HepG2 (cell line): ENCODE measurements around the gene IGF2. TPM values are rescaled to one million over a fixed set of nuclear protein-coding genes. Genes with fewer than 3 reads are reported as not detected.

Source experiments
- CSRNP1 ChIP-seq: sonication (generic); formaldehyde crosslinking; IDR thresholded peaks from 2 replicates; pipeline ENCODE4 v1.8.1; 2023; ENCODE audit warnings: mild to moderate bottlenecking, missing genetic modification reagents
- FOSL2 ChIP-seq: sonication (generic); formaldehyde crosslinking; IDR thresholded peaks from 2 replicates; pipeline ENCODE4 v1.4.0; 2020; ENCODE audit warnings: missing genetic modification reagents
- GMEB2 ChIP-seq: IDR thresholded peaks from 2 replicates; pipeline ENCODE4 v1.6.1; 2016; ENCODE audit warnings: missing biosample characterization, missing genetic modification reagents, low read depth
- GRHL1 ChIP-seq: sonication (generic); formaldehyde crosslinking; conservative IDR thresholded peaks from 2 replicates; pipeline ENCODE4 v1.8.0; 2022; ENCODE audit warnings: missing genetic modification reagents
- HMGXB4 ChIP-seq, 2 experiments: sonication (generic) in 1 of 2; formaldehyde crosslinking in 1 of 2; IDR thresholded peaks; 2 replicates each; pipeline versions ENCODE4 v1.4.0 to v1.6.1; 2018 to 2020; ENCODE audit warnings: missing genetic modification reagents in 2 of 2, borderline replicate concordance in 1 of 2, low read depth in 1 of 2, mild to moderate bottlenecking in 1 of 2, missing biosample characterization in 1 of 2
- MIXL1 ChIP-seq: IDR thresholded peaks from 2 replicates; pipeline ENCODE4 v1.6.1; 2016
- NFKB2 ChIP-seq: sonication (generic); formaldehyde crosslinking; IDR thresholded peaks from 2 replicates; pipeline ENCODE4 v1.4.0; 2020; ENCODE audit warnings: missing genetic modification reagents, borderline replicate concordance
- NFKBIZ ChIP-seq: IDR thresholded peaks from 2 replicates; pipeline ENCODE4 v1.6.1; 2018; ENCODE audit warnings: missing genetic modification reagents, missing compliant biosample characterization
- PCBP1 ChIP-seq: fragments of 200-400 bp; formaldehyde crosslinking; IDR thresholded peaks from 2 replicates; pipeline ENCODE4 v1.6.1; 2017; ENCODE audit warnings: mild to moderate bottlenecking, low read depth, low read length, borderline replicate concordance
- SNAPC5 ChIP-seq: sonication (generic); formaldehyde crosslinking; IDR thresholded peaks from 2 replicates; pipeline ENCODE4 v1.8.1; 2023; ENCODE audit warnings: mild to moderate bottlenecking, missing genetic modification reagents, borderline replicate concordance
- WIZ ChIP-seq: sonication (generic); formaldehyde crosslinking; IDR thresholded peaks from 2 replicates; pipeline ENCODE4 v1.5.1; 2020; ENCODE audit warnings: mild to moderate bottlenecking, missing genetic modification reagents
- ZFP90 ChIP-seq: sonication (generic); formaldehyde crosslinking; IDR thresholded peaks from 2 replicates; pipeline ENCODE4 v1.8.0; 2022; ENCODE audit warnings: missing genetic modification reagents, mild to moderate bottlenecking, inconsistent platforms, borderline replicate concordance
- ZNF101 ChIP-seq: sonication (generic); formaldehyde crosslinking; IDR thresholded peaks from 2 replicates; pipeline ENCODE4 v1.4.0; 2020; ENCODE audit warnings: mild to moderate bottlenecking, low read depth, missing genetic modification reagents, borderline replicate concordance
- ZNF33B ChIP-seq: sonication (generic); formaldehyde crosslinking; IDR thresholded peaks from 2 replicates; pipeline ENCODE4 v1.5.1; 2020; ENCODE audit warnings: mild to moderate bottlenecking, missing genetic modification reagents
- ZNF362 ChIP-seq: sonication (generic); formaldehyde crosslinking; IDR thresholded peaks from 2 replicates; pipeline ENCODE4 v1.4.0; 2020; ENCODE audit warnings: missing genetic modification reagents, mild to moderate bottlenecking, borderline replicate concordance
- ZNF616 ChIP-seq: sonication (generic); formaldehyde crosslinking; IDR thresholded peaks from 2 replicates; pipeline ENCODE4 v1.5.0; 2020; ENCODE audit warnings: low read depth, mild to moderate bottlenecking, missing genetic modification reagents
- polyA plus RNA-seq, 8 experiments: library from polyadenylated mRNA; depleted of rRNA in 3 of 8; stranded (reverse) in 7 of 8; unstranded in 1 of 8; fragments of >200 nt; fragmentation: Illumina TruSeq in 4 of 8; extraction: Trizol in 4 of 8; gene quantifications; 2 replicates each; pipeline versions ENCODE4 v1.2.1 to v1.2.3, GENCODE V29; 2011 to 2016; ENCODE audit warnings: low read depth in 4 of 8, missing spikeins in 1 of 8, mixed read lengths in 1 of 8; ENCODE audit not compliant: insufficient read depth in 1 of 8
- total RNA-seq, 5 experiments: library from RNA; depleted of rRNA; stranded (reverse); fragments of >200 nt; fragmentation: Illumina TruSeq; extraction: Trizol; gene quantifications; 2 replicates each; pipeline ENCODE4 v1.2.3, GENCODE V29; 2016; ENCODE audit warnings: low read depth in 1 of 5
- TF ChIP-seq, protein P1 (sequence below): sonication (generic); formaldehyde crosslinking; IDR thresholded peaks from 2 replicates; pipeline ENCODE4 v1.5.0; 2020; ENCODE audit warnings: missing genetic modification reagents, mild to moderate bottlenecking, borderline replicate concordance

IGF2 gene
- total and polyA plus RNA-seq, 2 of the 13 experiments (the other 11 are each of a cell fraction or from before 2014, with no cell fraction given), result 79.1 to 254 TPM

GRCh38 chr11:2136209-2136951 lies 2.8 kb downstream of the IGF2 start (continued):
- no peak for TF ChIP-seq GRHL1 (CRISPR knock-in tag)
- TF ChIP-seq ZFP90 (CRISPR knock-in tag), result no peak
- 0 out of 2 replicates have a peak, but pooled peaks have one; percentile 13 for TF ChIP-seq SNAPC5 (CRISPR knock-in tag)
- TF ChIP-seq HMGXB4 (CRISPR knock-in tag; IDR thresholded peaks at IDR 0.05; ENCODE audit: borderline replicate concordance in 1 of 2, low read depth in 1 of 2), result no peak
- no peak for TF ChIP-seq ZNF362 (CRISPR knock-in tag)
- TF ChIP-seq MIXL1 (CRISPR knock-in tag), result no peak
- 0 out of 2 replicates have a peak, but pooled peaks have one; percentile 83 for TF ChIP-seq WIZ
- TF ChIP-seq FOSL2 (CRISPR knock-in tag), result no peak
- 0 out of 2 replicates have a peak, but pooled peaks have one; percentile 2 for TF ChIP-seq PCBP1
- TF ChIP-seq NFKB2 (CRISPR knock-in tag), result peak; percentile 25; the same call in 1 of the 2 replicates
- TF ChIP-seq ZNF616 (CRISPR knock-in tag), result 0 out of 2 replicates have a peak, but pooled peaks have one; percentile 55
- no peak for TF ChIP-seq GMEB2
- TF ChIP-seq CSRNP1, result peak; percentile 10; the same call in 1 of the 2 replicates
- no peak; the same call in 1 of the 2 replicates for TF ChIP-seq ZNF33B (CRISPR knock-in tag)
- no peak for TF ChIP-seq ZNF101 (CRISPR knock-in tag)
- TF ChIP-seq, protein P1, sequence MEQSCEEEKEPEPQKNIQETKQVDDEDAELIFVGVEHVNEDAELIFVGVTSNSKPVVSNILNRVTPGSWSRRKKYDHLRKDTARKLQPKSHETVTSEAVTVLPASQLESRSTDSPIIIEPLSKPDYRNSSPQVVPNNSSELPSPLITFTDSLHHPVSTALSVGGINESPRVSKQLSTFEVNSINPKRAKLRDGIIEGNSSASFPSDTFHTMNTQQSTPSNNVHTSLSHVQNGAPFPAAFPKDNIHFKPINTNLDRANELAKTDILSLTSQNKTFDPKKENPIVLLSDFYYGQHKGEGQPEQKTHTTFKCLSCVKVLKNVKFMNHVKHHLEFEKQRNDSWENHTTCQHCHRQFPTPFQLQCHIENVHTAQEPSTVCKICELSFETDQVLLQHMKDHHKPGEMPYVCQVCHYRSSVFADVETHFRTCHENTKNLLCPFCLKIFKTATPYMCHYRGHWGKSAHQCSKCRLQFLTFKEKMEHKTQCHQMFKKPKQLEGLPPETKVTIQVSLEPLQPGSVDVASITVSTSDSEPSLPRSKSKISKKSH (CRISPR knock-in tag), result no peak; the same call in 1 of the 2 replicates
- TF ChIP-seq NFKBIZ (CRISPR knock-in tag), result no peak
